GM18519 (cell line): ENCODE results near the gene TEX22.

Experiments used
- ATAC-seq: cut with Tn5 transposase; IDR thresholded peaks from one replicate; pipeline ENCODE4 v1.9.1; 2021; ENCODE audit warnings: mild to moderate bottlenecking, moderate library complexity; ENCODE audit not compliant: unreplicated experiment, low FRiP score

The TEX22 gene

DNA sequence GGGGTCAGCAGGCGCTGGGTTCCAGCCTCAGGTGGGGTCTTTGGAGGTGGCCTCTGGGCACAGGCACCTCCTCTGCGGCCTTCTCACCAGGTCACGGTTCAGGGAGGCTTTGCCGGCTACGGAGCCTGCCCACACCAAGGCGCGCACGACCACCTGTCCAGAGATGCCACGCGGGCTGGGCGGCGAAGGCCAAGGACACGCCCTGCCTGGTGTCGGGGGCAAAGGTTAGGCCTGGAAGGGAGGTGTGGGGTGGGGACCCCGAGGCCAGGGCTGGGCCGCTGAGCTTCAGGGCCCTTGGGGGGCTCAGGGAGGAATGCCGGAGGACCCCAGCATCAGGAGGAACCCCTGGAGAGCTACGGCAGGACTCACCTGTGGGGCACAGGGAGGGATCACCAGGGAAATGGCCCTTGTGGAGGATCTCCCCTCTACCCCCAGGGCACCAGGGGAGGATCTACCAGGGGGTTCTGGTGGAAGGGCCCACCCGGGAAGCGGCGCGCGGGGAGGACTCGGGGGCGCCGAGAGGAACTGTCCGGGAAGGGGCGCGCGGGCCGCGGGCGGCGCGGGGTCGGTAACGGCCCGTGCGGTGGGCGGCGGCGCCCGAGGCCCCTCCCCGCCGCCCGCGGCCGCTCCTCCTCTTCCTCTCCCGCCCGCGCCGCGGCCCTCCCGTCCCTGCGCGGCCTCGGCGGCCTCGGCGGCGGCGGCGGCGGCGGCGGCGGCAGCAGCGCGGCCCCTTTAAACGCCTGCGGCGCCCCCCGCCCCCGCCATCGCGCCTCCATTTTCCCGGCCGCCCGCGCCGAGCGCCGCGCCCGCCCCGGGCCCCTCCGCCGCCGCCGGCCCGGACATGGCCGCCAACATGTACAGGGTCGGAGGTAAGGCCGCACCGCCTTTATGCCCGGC lies 21.1 kb downstream of the TEX22 start, which contains the start of gene MTA1:
Gene MTA1 (plus strand): TSS at position 633 of the 897 bp plus-strand sequence. CDS start 209 bp downstream, at position 842.
- no peak for ATAC-seq

DNA sequence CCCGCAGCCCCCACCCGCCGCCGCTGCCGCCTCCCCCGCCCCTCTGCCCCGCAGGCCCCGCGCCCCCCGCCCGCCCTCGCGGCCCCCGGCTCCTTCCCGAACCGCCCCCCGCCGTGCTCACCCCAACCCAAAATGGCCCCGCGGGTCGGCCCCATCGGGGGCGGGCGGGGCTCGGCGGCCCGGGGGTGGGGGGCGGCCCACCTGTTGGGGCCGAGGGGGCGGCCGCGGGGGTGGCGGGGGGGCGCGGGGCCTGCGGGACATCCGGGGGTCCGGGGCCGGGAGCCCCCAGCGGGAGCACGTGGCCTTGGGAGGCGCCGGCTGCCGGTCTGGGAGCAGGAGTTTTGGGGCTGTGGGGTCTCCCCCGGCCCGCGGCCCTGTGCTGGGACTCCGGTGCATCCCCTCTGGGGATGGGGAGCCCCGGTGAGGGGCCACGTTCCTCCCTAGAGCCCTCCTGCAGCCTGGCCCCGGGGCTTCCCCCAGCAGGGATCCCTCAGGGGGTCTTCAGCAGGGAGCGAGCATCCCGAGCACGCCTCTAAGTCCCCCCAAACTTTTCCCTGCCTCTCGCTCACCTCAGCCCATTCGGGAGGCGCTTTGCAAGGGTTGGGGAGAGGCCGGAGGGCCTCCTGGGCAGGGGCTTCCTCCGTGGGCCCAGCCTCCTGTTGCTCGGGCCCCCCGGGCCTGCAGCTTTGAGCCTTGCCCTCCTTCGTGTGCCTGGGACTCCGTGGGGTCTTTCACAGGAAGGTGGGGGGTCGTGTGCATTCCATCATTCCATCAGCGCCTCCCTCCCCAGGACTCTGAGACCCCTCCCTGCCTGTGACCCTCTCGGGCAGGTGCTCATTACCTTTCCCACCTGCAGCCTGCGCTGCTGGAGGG lies 22.0 kb downstream of the TEX22 start:
- ATAC-seq: no peak

DNA sequence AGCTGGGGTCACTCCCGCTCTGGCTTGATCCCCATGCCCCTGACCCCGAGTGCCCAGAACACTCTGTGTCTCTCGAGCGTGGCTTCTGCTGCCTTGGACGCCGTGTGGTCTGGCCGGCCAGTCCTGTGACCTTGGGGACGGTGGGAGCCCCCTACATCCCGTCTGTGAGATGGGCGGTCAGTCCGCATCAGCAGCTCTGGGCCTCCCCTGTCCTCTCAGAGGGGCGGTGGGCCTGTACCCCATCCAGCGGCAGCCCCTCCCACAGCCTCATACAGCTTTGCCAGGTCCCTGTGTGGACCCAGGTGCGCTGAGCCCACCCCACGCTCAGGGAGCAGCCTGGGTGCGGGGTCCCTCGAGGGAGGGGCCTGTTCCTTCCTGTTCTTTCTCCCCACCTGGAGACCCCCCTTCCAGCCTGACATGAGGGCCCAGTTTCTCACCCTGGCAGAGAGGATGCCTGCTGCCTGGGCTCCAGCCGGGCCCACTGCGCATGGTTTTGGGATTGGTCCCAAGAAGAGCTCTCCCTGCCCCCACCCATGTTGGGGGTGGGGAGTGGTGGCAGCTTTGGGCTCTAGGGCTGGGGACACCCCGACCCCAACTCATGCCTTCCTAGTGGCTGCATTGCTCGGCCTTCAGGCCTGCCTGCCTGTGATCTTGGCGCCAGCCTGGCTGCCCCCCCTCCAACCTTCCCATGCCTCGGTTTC lies 22.8 kb downstream of the TEX22 start:
- no peak for ATAC-seq

DNA sequence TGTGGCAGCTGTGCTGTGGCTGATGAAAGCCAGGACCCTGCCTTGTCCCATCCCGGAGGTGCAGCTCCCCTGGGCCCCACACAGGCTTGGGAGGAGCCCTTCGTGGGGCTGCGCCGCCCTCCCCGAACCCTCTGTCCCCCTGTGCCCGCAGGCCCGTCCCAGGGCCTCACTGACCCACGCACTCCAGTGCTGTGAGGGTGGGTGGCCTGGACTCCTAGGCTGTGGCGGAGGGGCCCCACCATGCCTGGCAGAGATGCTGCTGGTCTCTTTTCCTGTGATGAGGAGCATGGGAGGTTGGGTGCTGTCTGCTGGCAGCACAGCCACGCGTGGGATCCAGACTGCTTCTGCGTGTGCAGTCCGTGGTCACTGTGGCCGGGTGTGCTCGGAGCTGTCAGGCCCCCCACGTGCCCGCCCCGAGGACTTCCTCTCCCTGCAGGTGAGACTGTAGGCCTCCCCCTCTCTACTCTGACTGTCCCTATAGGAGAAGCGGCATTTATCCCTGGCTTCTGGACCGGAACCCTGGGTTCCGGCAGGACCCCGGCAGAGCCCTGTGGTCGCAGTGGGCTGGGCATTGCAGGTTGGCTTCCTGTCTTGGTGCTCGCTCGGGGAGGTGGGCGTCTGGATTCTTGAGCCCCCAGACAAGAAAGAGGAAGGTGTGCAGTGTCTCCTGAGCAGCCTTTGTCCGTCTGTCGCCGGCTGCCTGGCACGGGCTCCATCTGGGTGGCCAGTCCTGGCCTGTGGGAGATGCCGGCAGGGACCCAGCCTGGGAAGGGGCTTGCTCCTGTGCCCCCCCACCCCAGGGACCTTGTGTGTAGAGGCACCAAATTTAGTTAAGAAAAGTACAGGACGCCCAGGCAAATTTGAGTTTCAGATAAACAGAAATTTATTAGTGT lies 23.6 kb downstream of the TEX22 start:
- no peak for ATAC-seq

DNA sequence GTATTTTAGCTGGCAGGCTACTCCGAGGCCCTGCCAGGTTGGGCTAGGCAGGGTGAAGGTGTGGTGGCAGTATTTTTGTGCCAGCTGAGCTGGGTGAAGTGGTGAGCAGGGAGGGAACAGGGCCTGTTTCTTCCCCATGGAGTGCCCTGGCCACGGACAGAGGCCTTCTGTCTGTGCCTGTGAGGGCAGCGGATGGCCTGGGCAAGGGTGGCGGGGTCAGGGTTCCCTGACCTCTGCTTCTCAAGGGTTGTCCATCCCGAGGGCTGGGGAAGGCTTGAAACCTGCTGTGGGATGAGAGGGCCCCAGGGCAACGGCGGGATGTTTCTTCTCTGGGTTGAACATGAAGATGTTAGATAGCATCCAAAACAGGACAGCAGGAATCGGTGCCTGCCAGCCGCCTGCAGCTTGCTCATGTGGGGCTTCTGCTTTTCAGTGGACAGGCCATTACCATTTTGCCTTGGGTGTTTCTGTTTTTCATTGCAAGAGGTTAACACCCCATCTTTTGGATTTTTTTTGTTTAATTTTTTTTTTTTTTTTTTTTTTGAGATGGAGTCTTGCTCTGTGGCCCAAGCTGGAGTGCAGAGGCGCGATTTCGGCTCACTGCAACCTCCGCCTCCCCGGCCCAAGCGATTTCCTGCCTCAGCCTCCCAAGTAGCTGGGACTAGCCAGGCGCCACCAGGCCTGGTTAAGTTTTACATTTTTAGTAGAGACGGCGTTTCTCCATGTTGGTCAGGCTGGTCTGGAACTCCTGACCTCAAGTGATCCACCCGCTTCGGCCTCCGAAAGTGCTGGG lies 24.6 kb downstream of the TEX22 start:
- ATAC-seq: no peak

DNA sequence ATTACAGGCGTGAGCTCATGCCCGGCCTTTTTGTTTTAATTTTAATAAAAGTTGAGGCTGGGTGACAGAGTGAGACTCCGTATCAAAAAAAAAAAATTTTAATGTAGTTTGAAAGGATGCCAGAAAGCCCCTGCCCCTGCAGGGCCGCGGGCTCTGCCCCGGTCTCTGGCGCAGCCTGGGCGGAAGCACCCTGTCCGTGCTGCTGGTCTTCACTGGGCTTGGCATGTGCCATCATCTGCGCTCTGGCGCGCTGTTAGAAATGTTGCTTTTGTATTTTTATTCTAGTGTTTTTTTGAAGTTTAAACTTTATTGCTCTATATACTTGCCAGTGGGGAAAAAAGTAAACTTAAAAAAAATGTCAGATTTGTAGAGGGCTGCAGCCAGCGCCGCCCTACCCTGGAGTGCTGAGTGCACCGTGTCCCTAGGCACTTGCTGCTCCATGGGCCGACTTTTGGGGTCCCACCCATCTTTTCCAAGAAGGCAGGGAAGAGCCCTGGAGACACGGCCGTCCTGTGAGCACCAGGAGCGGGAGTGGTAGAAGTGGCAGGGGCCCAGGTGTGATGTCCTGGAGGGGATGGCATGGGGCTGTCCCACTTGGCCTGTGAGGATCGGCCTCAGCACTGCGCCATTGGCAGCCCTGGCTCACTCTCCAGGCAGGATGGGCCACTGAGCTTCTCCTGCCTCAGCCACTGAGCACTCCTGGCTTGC lies 25.3 kb downstream of the TEX22 start:
- ATAC-seq: no peak

DNA sequence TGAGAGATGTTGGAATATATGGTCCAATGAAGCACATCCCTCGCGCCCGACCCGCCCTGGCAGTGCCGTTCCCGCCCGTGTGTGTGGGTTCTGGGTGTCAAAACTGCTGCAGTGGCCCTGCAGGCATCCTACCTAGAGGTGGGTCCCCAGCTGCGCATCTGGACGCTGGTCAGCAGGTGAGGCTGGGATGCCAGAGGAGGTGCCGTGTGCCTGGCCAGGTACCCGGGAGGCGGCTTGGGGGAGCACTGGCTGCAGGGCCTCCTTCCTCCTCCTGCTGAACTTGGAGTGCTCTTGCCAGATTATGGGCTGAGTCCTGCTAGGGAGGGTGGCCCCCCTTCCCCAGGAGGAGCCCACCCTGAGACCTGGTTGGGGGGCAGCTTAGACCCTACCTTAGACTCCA lies 26.5 kb downstream of the TEX22 start:
- ATAC-seq: no peak

DNA sequence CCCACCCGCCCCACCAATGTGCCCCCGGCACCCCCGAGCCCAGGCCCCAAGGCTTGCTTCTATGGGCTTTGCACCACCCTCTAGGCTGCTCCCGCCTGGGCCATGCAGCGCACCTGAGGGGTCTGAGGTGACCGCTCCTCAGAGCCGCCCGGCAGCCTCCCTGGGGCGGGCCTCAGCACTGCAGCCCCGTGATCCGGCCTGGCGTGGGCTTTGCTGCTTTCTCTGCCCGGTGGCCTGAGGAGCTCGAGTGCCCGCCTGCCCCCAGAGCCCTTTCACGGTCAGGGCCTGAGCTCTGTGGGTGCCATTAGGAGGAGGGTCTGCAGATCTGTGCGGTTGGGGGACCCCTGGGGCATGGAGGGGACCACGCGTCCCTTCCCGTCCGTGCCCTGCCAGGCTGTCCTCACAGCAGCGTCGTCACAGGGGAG lies 27.5 kb downstream of the TEX22 start:
- no peak for ATAC-seq

DNA sequence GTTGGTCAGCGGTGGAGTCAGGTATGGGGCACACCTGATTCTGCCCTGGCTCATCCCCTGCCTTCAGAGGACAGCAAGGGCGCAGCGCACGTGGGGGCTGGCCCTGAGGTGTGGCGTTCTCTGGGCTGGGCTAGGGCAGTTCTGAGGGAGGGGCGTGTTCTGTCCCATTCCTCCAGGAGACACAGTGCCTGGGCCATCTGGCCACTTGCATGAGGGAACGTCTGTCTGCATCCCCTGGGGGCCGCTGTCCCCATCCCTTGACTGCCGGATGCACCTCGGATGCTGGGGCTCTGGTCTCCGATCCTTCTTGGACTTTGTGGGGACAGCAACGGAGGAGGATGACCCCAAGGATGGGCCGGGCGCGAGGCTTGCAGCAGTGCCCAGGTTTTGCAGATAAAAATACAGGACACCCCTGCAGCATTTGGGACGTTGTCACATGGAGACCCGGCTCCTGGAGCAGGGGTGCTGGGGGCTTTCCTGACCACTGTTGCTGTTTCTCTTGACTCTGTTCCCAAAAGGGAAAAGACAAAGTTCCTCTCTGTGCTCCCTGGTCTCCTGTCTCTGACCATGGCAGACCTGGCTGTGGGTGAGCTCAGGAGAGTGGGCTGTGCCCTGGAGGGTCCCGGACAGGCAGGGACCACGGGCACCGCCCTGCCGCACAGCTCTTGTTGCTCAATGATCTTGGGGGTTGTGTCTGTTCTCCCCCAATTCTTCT lies 28.2 kb downstream of the TEX22 start:
- no peak for ATAC-seq

DNA sequence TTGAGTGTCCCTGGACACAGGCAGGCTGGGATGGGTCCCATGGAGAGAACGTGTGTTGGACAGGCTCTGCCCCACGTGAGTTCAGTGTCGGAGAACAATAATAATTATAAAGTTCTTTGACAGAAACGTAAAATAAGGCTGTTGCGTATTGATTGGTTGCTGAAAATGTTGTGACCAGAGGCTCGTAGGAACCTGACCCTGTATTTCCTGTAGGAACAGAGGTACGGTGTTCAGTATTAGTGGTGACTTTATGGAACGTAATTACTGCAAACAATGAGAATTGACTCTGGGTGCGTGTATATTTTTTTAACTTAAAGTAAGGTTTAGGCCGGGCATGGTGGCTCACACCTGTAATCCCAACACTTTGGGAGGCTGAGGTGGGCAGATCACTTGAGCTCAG lies 29.1 kb downstream of the TEX22 start:
- ATAC-seq: no peak

DNA sequence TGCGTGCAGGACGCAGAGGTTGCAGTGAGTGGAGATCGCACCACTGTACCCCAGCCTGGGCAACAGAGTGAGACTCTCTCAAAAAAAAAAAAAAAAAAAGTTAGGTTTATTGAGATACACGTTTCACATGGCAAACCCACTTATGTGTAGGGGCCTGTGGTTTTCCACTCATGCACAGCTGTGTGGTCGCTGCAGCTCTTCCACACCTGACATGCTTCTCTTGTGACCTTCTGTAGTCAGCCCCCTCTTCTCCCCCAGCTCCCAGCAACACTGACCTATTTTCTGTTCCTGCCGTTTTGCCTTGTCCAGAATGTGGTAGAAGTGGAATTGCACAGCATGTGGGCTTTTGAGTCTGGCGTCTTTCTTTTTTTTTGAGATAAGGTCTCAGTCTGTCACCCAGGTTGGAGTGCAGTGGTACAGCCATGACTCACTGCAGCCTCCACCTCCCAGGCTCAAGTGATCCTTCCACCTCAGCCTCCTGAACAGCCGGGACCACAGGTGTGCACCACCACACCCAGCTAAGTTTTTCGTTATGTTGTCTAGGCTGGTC lies 29.7 kb downstream of the TEX22 start:
- ATAC-seq: no peak

DNA sequence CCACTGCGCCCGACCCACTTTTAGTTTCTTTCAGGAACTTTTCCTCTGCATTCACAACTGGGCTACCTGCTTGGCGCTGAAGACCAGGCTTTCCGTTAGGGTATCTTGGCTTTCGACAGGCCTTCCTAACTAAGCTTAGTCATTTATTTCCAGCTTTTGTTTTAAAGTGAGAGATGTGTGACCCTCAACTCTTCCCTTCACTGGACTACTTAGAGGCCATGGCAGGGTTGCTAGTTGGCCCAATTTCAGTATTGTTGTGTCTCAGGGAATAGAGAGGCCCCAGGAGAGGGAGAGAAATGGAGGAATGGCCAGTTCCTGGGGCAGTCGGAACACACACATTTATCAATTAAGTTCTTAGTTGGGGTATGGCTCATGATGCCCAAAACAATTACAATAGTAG lies 31.7 kb downstream of the TEX22 start:
- no peak for ATAC-seq

DNA sequence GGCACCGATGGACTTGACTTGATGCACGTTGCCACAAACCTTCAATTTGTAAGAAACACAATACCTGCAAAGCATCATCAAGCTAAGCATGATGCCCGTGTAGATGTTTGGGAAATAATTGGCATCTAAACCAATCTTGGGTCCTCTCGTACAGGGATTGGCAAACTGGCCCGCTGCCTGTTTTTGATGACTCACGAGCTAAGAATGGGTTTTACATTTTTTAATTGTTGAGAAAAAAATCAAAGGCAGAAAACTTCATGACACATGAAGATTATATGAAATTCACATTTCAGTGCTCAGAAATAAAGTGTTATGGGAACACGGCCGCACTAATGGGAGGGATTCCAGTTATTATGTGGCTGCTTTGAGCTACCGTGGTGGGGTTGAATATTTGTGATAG lies 32.2 kb downstream of the TEX22 start:
- no peak for ATAC-seq

DNA sequence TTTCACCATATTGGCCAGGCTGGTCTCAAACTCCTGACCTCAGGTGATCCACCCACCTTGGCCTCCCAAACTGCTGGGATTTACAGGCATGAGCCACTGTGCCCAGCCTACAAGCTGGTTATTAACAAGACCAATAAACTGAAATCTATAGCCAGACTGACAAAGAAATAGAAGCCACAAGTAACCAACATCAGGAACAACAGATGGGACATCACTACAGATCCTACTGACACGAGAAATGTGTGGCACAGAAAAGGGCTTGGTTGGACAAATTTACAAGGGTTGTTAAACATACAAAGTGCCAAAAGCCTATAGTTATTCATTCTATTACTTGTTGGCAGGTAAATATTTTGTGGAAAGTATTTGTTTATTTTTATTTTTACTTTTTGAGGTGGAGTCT lies 32.9 kb downstream of the TEX22 start:
- ATAC-seq: no peak

DNA sequence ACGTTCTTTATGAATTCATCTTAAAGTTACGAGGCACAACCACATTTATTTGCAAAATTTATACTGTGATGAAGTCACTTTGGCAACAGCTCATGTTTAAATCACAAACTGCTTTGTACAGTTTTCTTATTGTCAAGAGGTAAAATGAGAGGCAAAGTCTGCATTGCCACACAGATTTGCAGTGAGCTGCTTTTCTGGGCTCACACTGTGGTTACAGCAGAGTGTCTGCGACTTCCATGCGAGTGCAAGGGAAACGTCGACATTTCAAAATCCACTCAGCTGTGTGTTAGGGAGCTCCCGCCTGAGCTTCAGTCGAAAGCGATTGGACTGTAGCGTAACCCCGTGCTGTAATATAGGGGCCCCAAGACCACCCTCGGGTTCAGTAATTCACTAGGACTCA lies 34.3 kb downstream of the TEX22 start:
- no peak for ATAC-seq

DNA sequence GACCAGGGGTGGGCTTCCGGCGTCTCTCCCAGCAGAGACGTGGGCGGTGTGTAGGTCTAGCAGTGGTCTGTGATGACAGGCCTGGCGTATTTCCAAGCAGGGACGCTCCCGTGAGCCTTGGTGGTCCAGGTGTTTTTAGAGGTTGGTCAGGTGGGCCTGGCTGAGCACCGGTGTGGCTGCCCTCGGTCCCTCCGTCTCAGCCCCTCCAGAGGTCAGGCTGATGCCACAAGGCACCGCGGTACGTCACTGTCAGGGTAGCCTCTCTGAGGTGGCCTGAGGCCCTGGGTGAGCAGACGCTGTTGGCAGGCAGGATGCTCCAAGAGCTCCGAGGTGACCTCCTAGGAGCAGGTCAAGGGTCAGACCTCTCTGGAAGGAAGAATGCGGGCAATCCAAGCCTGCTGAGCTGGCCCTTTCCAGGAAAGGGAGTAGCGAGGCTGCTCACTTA lies 34.8 kb downstream of the TEX22 start:
- ATAC-seq: no peak

DNA sequence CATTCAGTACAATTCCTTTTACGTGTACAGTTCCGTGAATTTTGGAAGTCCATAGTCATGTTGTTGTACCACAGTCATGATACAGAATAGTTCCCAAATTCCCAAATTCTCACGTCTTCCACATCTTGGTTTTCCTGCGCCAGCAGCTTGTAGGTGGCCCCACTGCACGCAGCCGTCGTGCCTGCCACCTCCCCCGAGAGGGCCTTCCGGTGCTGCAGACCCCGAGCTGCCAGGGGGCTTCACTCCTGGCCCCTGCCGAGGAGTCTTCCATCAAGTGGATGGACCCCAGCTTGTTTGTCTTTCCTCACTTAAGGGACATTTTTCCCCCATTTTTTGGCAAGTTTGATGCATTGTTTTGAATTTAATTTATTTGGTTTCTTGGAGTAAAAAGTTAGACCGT lies 38.1 kb downstream of the TEX22 start:
- no peak for ATAC-seq
